HepG2 (cell line): Measurements from ENCODE around the gene C19orf47. TPM values are rescaled to one million over a fixed set of nuclear protein-coding genes. Genes with fewer than 3 reads are reported as not detected.

Source experiments
- ATAC-seq: fragments of 200-7000 bp; cut with Tn5 transposase; 3 replicates; pipeline ENCODE4 v1.9.1; 2020; ENCODE audit warnings: mild to moderate bottlenecking, moderate library complexity
- BruUV-seq: library from RNA; stranded (reverse); fragments of 400-500 nt; replicated peaks from 2 replicates; lab custom pipeline; 2021; lab: Mats Ljungman, UMichigan
- CTCF ChIA-PET: fragments of 300-600 bp; formaldehyde crosslinking; extraction: SDS; loops from one replicate; lab custom pipeline; 2021; ENCODE audit warnings: low total read pairs, inconsistent platforms, low intra/inter-chr PET ratio; lab: Yijun Ruan, JAX
- POLR2A ChIA-PET: fragments of 350-600 bp; sonication (Branson Sonifier 250); formaldehyde crosslinking; loops from one replicate; lab custom pipeline; 2020; ENCODE audit warnings: antibody characterized with exemption, inconsistent platforms; lab: Yijun Ruan, JAX
- DNase-seq: peaks from one replicate; pipeline ENCODE4 v3.0.0-alpha.2; 2015; ENCODE audit warnings: low spot score
- FAIRE-seq: peaks from 3 replicates; lab custom pipeline; 2011; peaks lifted over from hg19 to GRCh38; lab: Jason Lieb, UNC
- H2AFZ ChIP-seq: one replicate; pipeline ENCODE4 v1.6.1; 2011; ENCODE audit warnings: low read length, inconsistent platforms
- H3K27ac ChIP-seq: fragments of 300-600 bp; 3 replicates; pipeline ENCODE4 v1.8.0; 2011; ENCODE audit warnings: mixed run types, mild to moderate bottlenecking, mixed read lengths, low read length, inconsistent platforms; ENCODE audit not compliant: insufficient read depth; ENCODE audit errors: extremely low read length
- H3K27me3 ChIP-seq, 2 experiments: fragments of 200-600 bp in 1 of 2; 2 replicates in 1 of 2; 3 replicates in 1 of 2; pipeline versions ENCODE4 v1.6.0 to v1.8.0; 2011; ENCODE audit warnings: low read length in 2 of 2, mild to moderate bottlenecking in 2 of 2, moderate library complexity in 2 of 2, inconsistent platforms in 1 of 2; ENCODE audit not compliant: insufficient read depth in 2 of 2, control insufficient read depth in 1 of 2
- H3K36me3 ChIP-seq, 2 experiments: fragments of 200-600 bp in 1 of 2; replicated peaks in 1 of 2; 2 replicates in 1 of 2; 3 replicates in 1 of 2; pipeline versions ENCODE4 v1.5.1 to v1.8.0; 2011; ENCODE audit warnings: low read length in 2 of 2, inconsistent platforms in 1 of 2; ENCODE audit not compliant: insufficient read depth in 2 of 2, control insufficient read depth in 1 of 2
- H3K4me1 ChIP-seq: 2 replicates; pipeline ENCODE4 v1.5.1; 2012; ENCODE audit warnings: low read length, inconsistent platforms; ENCODE audit not compliant: insufficient read depth
- H3K4me2 ChIP-seq: 2 replicates; pipeline ENCODE4 v1.6.0; 2011; ENCODE audit warnings: low read depth, low read length, inconsistent platforms
- H3K4me3 ChIP-seq, 3 experiments: fragments of 200-600 bp in 1 of 3; sonication (generic), shearing (Covaris generic) in 1 of 3; replicated peaks in 1 of 3; 2 replicates each; pipeline ENCODE4 v1.5.1; 2011 to 2016; ENCODE audit warnings: low read length in 3 of 3, inconsistent platforms in 2 of 3, low read depth in 2 of 3, mild to moderate bottlenecking in 2 of 3, control low read depth in 1 of 3, mixed read lengths in 1 of 3; ENCODE audit not compliant: insufficient read depth in 1 of 3
- H3K79me2 ChIP-seq: one replicate; pipeline ENCODE4 v1.6.1; 2011; ENCODE audit warnings: low read length, inconsistent platforms; ENCODE audit not compliant: insufficient read depth
- H3K9ac ChIP-seq: 2 replicates; pipeline ENCODE4 v1.6.0; 2011; ENCODE audit warnings: mild to moderate bottlenecking, low read depth, low read length, inconsistent platforms; ENCODE audit not compliant: insufficient read depth
- H3K9me3 ChIP-seq: 2 replicates; pipeline ENCODE4 v1.5.1; 2012; ENCODE audit warnings: mild to moderate bottlenecking, low read length
- H4K20me1 ChIP-seq: 2 replicates; pipeline ENCODE4 v1.6.0; 2011; ENCODE audit warnings: inconsistent platforms, mild to moderate bottlenecking, low read length, moderate library complexity; ENCODE audit not compliant: insufficient read depth
- ATF3 ChIP-seq: sonication (generic); formaldehyde crosslinking; IDR thresholded peaks from 2 replicates; pipeline ENCODE4 v1.4.0; 2020; ENCODE audit warnings: missing genetic modification reagents
- BCL3 ChIP-seq: sonication (generic); formaldehyde crosslinking; IDR thresholded peaks from 2 replicates; pipeline ENCODE4 v1.5.1; 2020; ENCODE audit warnings: mild to moderate bottlenecking, missing genetic modification reagents, moderate library complexity
- BHLHE40 ChIP-seq: IDR thresholded peaks from 2 replicates; pipeline ENCODE4 v1.6.1; 2011; ENCODE audit warnings: low read length, improper control_type of control experiment
- CC2D1A ChIP-seq: sonication (generic); formaldehyde crosslinking; IDR thresholded peaks from 2 replicates; pipeline ENCODE4 v1.8.1; 2023; ENCODE audit warnings: mild to moderate bottlenecking, missing genetic modification reagents
- CHD2 ChIP-seq: IDR thresholded peaks from 2 replicates; pipeline ENCODE4 v1.6.1; 2011; ENCODE audit warnings: low read depth, low read length, improper control_type of control experiment
- MED13 ChIP-seq: sonication (generic); formaldehyde crosslinking; IDR thresholded peaks from 2 replicates; pipeline ENCODE4 v1.5.0; 2020; ENCODE audit warnings: missing genetic modification reagents
- MTERF4 ChIP-seq: sonication (generic); formaldehyde crosslinking; IDR thresholded peaks from 2 replicates; pipeline ENCODE4 v1.8.0; 2023; ENCODE audit warnings: mild to moderate bottlenecking, missing genetic modification reagents
- NFKBIZ ChIP-seq: IDR thresholded peaks from 2 replicates; pipeline ENCODE4 v1.6.1; 2018; ENCODE audit warnings: missing genetic modification reagents, missing compliant biosample characterization
- RARG ChIP-seq: sonication (generic); formaldehyde crosslinking; IDR thresholded peaks from 2 replicates; pipeline ENCODE4 v1.4.0; 2020; ENCODE audit warnings: low read depth, mild to moderate bottlenecking, missing genetic modification reagents
- RORA ChIP-seq: sonication (generic); formaldehyde crosslinking; IDR thresholded peaks from 2 replicates; pipeline ENCODE4 v1.5.0; 2020; ENCODE audit warnings: mild to moderate bottlenecking, missing genetic modification reagents, moderate library complexity
- TEF ChIP-seq: sonication (generic); formaldehyde crosslinking; IDR thresholded peaks from 2 replicates; pipeline ENCODE4 v1.5.0; 2020; ENCODE audit warnings: missing genetic modification reagents
- THYN1 ChIP-seq: sonication (generic); formaldehyde crosslinking; IDR thresholded peaks from 2 replicates; pipeline ENCODE4 v1.8.1; 2023; ENCODE audit warnings: low read depth, mild to moderate bottlenecking, moderate library complexity, missing genetic modification reagents, borderline replicate concordance
- ZNF136 ChIP-seq: sonication (generic); formaldehyde crosslinking; IDR thresholded peaks from 2 replicates; pipeline ENCODE4 v1.8.1; 2022; ENCODE audit warnings: low read depth, mild to moderate bottlenecking, moderate library complexity, missing genetic modification reagents
- ZNF335 ChIP-seq: sonication (generic); formaldehyde crosslinking; IDR thresholded peaks from 2 replicates; pipeline ENCODE4 v1.4.0; 2020; ENCODE audit warnings: missing genetic modification reagents
- ZNF7 ChIP-seq: IDR thresholded peaks from 2 replicates; pipeline ENCODE4 v1.6.1; 2016; ENCODE audit warnings: missing biosample characterization, missing genetic modification reagents
- ZNF879 ChIP-seq: sonication (generic); formaldehyde crosslinking; IDR thresholded peaks from 2 replicates; pipeline ENCODE4 v1.8.1; 2023; ENCODE audit warnings: missing genetic modification reagents
- WGBS: methylation state at CpG from one replicate; pipeline ENCODE4 v1.1.6; 2017; ENCODE audit warnings: low lambda C conversion rate; 5-methylcytosine and 5-hydroxymethylcytosine counted together
- in situ Hi-C: cut with HindIII; loops from 2 replicates; pipeline ENCODE4 v1.10.0; 2017; ENCODE audit warnings: low pct_unique_long_range_greater_than_20kb; ENCODE audit not compliant: extremely low pct_ligation_motif_present
- intact Hi-C: fragments of 100-400 bp; cut with micrococcal nuclease; formaldehyde crosslinking; loops from one replicate; pipeline ENCODE4 v1.10.0; 2022; ENCODE audit not compliant: unreplicated experiment
- polyA plus RNA-seq, 8 experiments: library from polyadenylated mRNA; depleted of rRNA in 3 of 8; stranded (reverse) in 7 of 8; unstranded in 1 of 8; fragments of >200 nt; fragmentation: Illumina TruSeq in 4 of 8; extraction: Trizol in 4 of 8; gene quantifications; 2 replicates each; pipeline versions ENCODE4 v1.2.1 to v1.2.3, GENCODE V29; 2011 to 2016; ENCODE audit warnings: low read depth in 4 of 8, missing spikeins in 1 of 8, mixed read lengths in 1 of 8; ENCODE audit not compliant: insufficient read depth in 1 of 8
- total RNA-seq, 5 experiments: library from RNA; depleted of rRNA; stranded (reverse); fragments of >200 nt; fragmentation: Illumina TruSeq; extraction: Trizol; gene quantifications; 2 replicates each; pipeline ENCODE4 v1.2.3, GENCODE V29; 2016; ENCODE audit warnings: low read depth in 1 of 5

Gene C19orf47
- total and polyA plus RNA-seq, 2 of the 13 experiments (the other 11 are each of a cell fraction or from before 2014, with no cell fraction given): 8.1 to 10.6 TPM

- H2AFZ ChIP-seq: no peak overlapping the region
- H3K9ac ChIP-seq: no peak overlapping the region
- H3K4me1 ChIP-seq: peaks cover 10% of the 10 kb centered on the region
- no peaks in the 10 kb centered on the region for H4K20me1 ChIP-seq
- POLR2A ChIA-PET: no interaction called here
- in situ Hi-C loops: no loop called here
- TF ChIP-seq NFKBIZ (CRISPR knock-in tag) (no peak), ATF3 (CRISPR knock-in tag) (no peak), BCL3 (CRISPR knock-in tag) (no peak), MTERF4 (CRISPR knock-in tag) (no peak)
- TF ChIP-seq, all 625 proteins: peak for 0
- no peak overlapping the region for H3K4me2 ChIP-seq
- CTCF ChIA-PET: no interaction called here
- H3K27ac ChIP-seq: no peak overlapping the region
- no peak overlapping the region for H3K4me3 ChIP-seq
- H3K27me3 ChIP-seq: no peaks in the 10 kb centered on the region
- no peaks in the 10 kb centered on the region for H3K79me2 ChIP-seq
- ATAC-seq: no peak
- intact Hi-C loops: no loop called here
- WGBS: 93% methylated on average over 7 of the region's 7 CpGs
- DNase-seq: no peak
- FAIRE-seq: no peak
- H3K9me3 ChIP-seq: no peaks in the 10 kb centered on the region
- peaks cover 7 to 18% of the 10 kb centered on the region in 2 experiments; a peak in 3 of 5 replicates for H3K36me3 ChIP-seq
- no TSS peak for BruUV-seq
Observed at GRCh38 chr19:40317338-40317737, 30.9 kb downstream of the C19orf47 start.

- ChIA-PET CTCF (no interaction called here), POLR2A (no interaction called here)
- no peak overlapping the region for H3K4me3 ChIP-seq
- no peaks in the 10 kb centered on the region for H3K27me3 ChIP-seq
- H3K4me1 ChIP-seq: peaks cover 10% of the 10 kb centered on the region
- ATAC-seq (no peak), DNase-seq (no peak), FAIRE-seq (no peak)
- H3K4me2 ChIP-seq: no peak overlapping the region
- no peak overlapping the region for H2AFZ ChIP-seq
- H3K27ac ChIP-seq: no peak overlapping the region
- WGBS: 84% methylated on average over 5 of the region's 5 CpGs
- H3K36me3 ChIP-seq: peaks cover under 1 to 5% of the 10 kb centered on the region in 2 experiments; a peak in 3 of 5 replicates
- BruUV-seq: no TSS peak
- H3K9ac ChIP-seq: no peak overlapping the region
- H4K20me1 ChIP-seq: no peaks in the 10 kb centered on the region
- H3K79me2 ChIP-seq: no peaks in the 10 kb centered on the region
- no peaks in the 10 kb centered on the region for H3K9me3 ChIP-seq
- intact Hi-C loops: no loop called here
- in situ Hi-C loops: no loop called here
- TF ChIP-seq TEF (no peak), BHLHE40 (no peak), ZNF136 (CRISPR knock-in tag) (no peak), RARG (CRISPR knock-in tag) (no peak), CHD2 (no peak), ZNF7 (CRISPR knock-in tag) (no peak), CC2D1A (CRISPR knock-in tag) (no peak), THYN1 (CRISPR knock-in tag) (no peak), ZNF335 (CRISPR knock-in tag) (no peak), RORA (CRISPR knock-in tag) (no peak), ZNF879 (no peak), MED13 (CRISPR knock-in tag) (no peak)
Observed at GRCh38 chr19:40315812-40316470, 32.3 kb downstream of the C19orf47 start.
